ENCODE data around the gene AGAP9. TPM values are rescaled to one million over a fixed set of nuclear protein-coding genes. Genes with fewer than 3 reads are reported as not detected.

Gene AGAP9
- total RNA-seq, 1 experiment from 2014 or later: 8.4 TPM

GRCh38 chr10:47457826-47458225 lies 65.6 kb downstream of the AGAP9 start (continued):
- TF ChIP-seq ZNF219 (CRISPR knock-in tag; IDR thresholded peaks at IDR 0.05; ENCODE audit: borderline replicate concordance) (no peak), SP1 (CRISPR knock-in tag; conservative IDR thresholded peaks at IDR 0.05) (no peak), ATF2 (CRISPR knock-in tag; IDR thresholded peaks at IDR 0.05; ENCODE audit: borderline replicate concordance, low read depth) (no peak), ZBTB21 (CRISPR knock-in tag; IDR thresholded peaks at IDR 0.05; ENCODE audit: borderline replicate concordance) (no peak), FOXJ3 (CRISPR knock-in tag; IDR thresholded peaks at IDR 0.05; ENCODE audit: borderline replicate concordance) (no peak), JUN (CRISPR knock-in tag; IDR thresholded peaks at IDR 0.05) (no peak), TP53 (CRISPR knock-in tag; IDR thresholded peaks at IDR 0.05) (no peak)

GRCh38 chr10:47457528-47457820 lies 66.0 kb downstream of the AGAP9 start:
- Mint-ChIP-seq H3K4me1 (peaks cover 5% of the 10 kb centered on the region), H3K27ac (no peak overlapping the region), H3K36me3 (no peaks in the 10 kb centered on the region), H3K4me3 (no peak overlapping the region), H3K9me3 (no peaks in the 10 kb centered on the region), H3K27me3 (ENCODE audit: low read depth) (no peaks in the 10 kb centered on the region)
- DNase-seq (ENCODE audit: low spot score) (no peak), ATAC-seq (no peak)
- TF ChIP-seq NR3C1 (CRISPR knock-in tag; conservative IDR thresholded peaks at IDR 0.05; ENCODE audit: low read depth) (no peak), ZNF232 (CRISPR knock-in tag; IDR thresholded peaks at IDR 0.05) (no peak), IRF2 (CRISPR knock-in tag; IDR thresholded peaks at IDR 0.05; ENCODE audit: borderline replicate concordance, low read depth) (no peak), ZBTB43 (CRISPR knock-in tag; IDR thresholded peaks at IDR 0.05) (no peak), IRF1 (CRISPR knock-in tag; IDR thresholded peaks at IDR 0.05) (no peak), MLX (CRISPR knock-in tag; IDR thresholded peaks at IDR 0.05) (no peak), GTF2I (CRISPR knock-in tag; conservative IDR thresholded peaks at IDR 0.05) (no peak), E2F5 (CRISPR knock-in tag; IDR thresholded peaks at IDR 0.05) (no peak), SMAD4 (CRISPR knock-in tag; IDR thresholded peaks at IDR 0.05) (no peak), KAT7 (CRISPR knock-in tag; IDR thresholded peaks at IDR 0.05; ENCODE audit: borderline replicate concordance) (no peak), ETV6 (CRISPR knock-in tag; IDR thresholded peaks at IDR 0.05) (no peak), RORB (CRISPR knock-in tag; IDR thresholded peaks at IDR 0.05) (no peak), ZNF423 (CRISPR knock-in tag; IDR thresholded peaks at IDR 0.05) (no peak), ATF2 (CRISPR knock-in tag; IDR thresholded peaks at IDR 0.05; ENCODE audit: borderline replicate concordance, low read depth) (no peak), ZSCAN18 (CRISPR knock-in tag; IDR thresholded peaks at IDR 0.05) (no peak), ZNF532 (CRISPR knock-in tag; IDR thresholded peaks at IDR 0.05; ENCODE audit: borderline replicate concordance) (no peak), ELF4 (CRISPR knock-in tag; IDR thresholded peaks at IDR 0.05; ENCODE audit: low read depth) (no peak)
- POLR2A ChIA-PET: no interaction called here
- CTCF ChIA-PET: no interaction called here

Data from WTC11 (cell line).